Raji (cell line): ENCODE measurements around the gene SIGLEC1.

Experiments used
- POLR2A ChIP-seq: IDR thresholded peaks from 2 replicates; pipeline ENCODE4 v1.6.1; 2011; ENCODE audit warnings: low read depth, low read length, control low read depth; ENCODE audit not compliant: insufficient read depth

SIGLEC1 gene

GRCh38 chr20:3698591-3699001 lies 13.8 kb downstream of the SIGLEC1 start:
- no peak for TF ChIP-seq POLR2A

GRCh38 chr20:3697588-3698305 lies 14.7 kb downstream of the SIGLEC1 start:
- TF ChIP-seq POLR2A: no peak

- no peak for TF ChIP-seq POLR2A
Observed at GRCh38 chr20:3696745-3697587, 15.4 kb downstream of the SIGLEC1 start.

- no peak for TF ChIP-seq POLR2A
Observed at GRCh38 chr20:3696200-3696599, 16.2 kb downstream of the SIGLEC1 start.

- TF ChIP-seq POLR2A: no peak
Observed at GRCh38 chr20:3694864-3695263, 17.5 kb downstream of the SIGLEC1 start.

GRCh38 chr20:3693376-3693775 lies 19.0 kb downstream of the SIGLEC1 start:
- TF ChIP-seq POLR2A: no peak

- no peak for TF ChIP-seq POLR2A
Observed at GRCh38 chr20:3692706-3693294, 19.6 kb downstream of the SIGLEC1 start.

GRCh38 chr20:3691897-3692296 lies 20.5 kb downstream of the SIGLEC1 start:
- TF ChIP-seq POLR2A: no peak

- TF ChIP-seq POLR2A: no peak
Observed at GRCh38 chr20:3691306-3691705, 21.1 kb downstream of the SIGLEC1 start.

GRCh38 chr20:3690413-3690812 lies 22.0 kb downstream of the SIGLEC1 start:
- no peak for TF ChIP-seq POLR2A

GRCh38 chr20:3689978-3690377 lies 22.4 kb downstream of the SIGLEC1 start:
- no peak for TF ChIP-seq POLR2A

- TF ChIP-seq POLR2A: no peak
Observed at GRCh38 chr20:3687655-3688054, 24.7 kb downstream of the SIGLEC1 start.

- no peak for TF ChIP-seq POLR2A
Observed at GRCh38 chr20:3686867-3687321, 25.5 kb downstream of the SIGLEC1 start.

- no peak for TF ChIP-seq POLR2A
Observed at GRCh38 chr20:3686421-3686820, 26.0 kb downstream of the SIGLEC1 start.

- TF ChIP-seq POLR2A: no peak
Observed at GRCh38 chr20:3685341-3685740, 27.1 kb downstream of the SIGLEC1 start.

- TF ChIP-seq POLR2A: no peak
Observed at GRCh38 chr20:3681931-3682781, 30.2 kb downstream of the SIGLEC1 start, which contains the start of gene ADAM33. Gene ADAM33 (minus strand): TSS chr20:3682010. CDS start chr20:3682004, 6 bp downstream.
